ENCODE data around the gene OR5AU1.

- TF ChIP-seq POLR2A (IDR thresholded peaks at IDR 0.05), result no peak
- TF ChIP-seq, protein P1, sequence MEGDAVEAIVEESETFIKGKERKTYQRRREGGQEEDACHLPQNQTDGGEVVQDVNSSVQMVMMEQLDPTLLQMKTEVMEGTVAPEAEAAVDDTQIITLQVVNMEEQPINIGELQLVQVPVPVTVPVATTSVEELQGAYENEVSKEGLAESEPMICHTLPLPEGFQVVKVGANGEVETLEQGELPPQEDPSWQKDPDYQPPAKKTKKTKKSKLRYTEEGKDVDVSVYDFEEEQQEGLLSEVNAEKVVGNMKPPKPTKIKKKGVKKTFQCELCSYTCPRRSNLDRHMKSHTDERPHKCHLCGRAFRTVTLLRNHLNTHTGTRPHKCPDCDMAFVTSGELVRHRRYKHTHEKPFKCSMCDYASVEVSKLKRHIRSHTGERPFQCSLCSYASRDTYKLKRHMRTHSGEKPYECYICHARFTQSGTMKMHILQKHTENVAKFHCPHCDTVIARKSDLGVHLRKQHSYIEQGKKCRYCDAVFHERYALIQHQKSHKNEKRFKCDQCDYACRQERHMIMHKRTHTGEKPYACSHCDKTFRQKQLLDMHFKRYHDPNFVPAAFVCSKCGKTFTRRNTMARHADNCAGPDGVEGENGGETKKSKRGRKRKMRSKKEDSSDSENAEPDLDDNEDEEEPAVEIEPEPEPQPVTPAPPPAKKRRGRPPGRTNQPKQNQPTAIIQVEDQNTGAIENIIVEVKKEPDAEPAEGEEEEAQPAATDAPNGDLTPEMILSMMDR (IDR thresholded peaks at IDR 0.05), result no peak
- TF ChIP-seq EP300 (IDR thresholded peaks at IDR 0.05), result no peak
These were observed 47.8 kb upstream of the OR5AU1 start for GRCh38 chr14:21203470-21204166.
